Activated gamma-delta T cell treated with Interleukin-2 at 50 U/mL for 16 hours (primary cell): Measurements from ENCODE around the gene ZNF282.
"Not testable (repeated sequence)": the region's sequence is repeated elsewhere in the genome, so short reads cannot be mapped to it uniquely, and the experiment has no call there.

Experiments used
- DNase-seq: peaks from one replicate; pipeline ENCODE4 v3.0.0-alpha.2; 2020

The ZNF282 gene

GRCh38 chr7:149261316-149261828 lies 66.0 kb downstream of the ZNF282 start:
- DNase-seq: no peak

DNA sequence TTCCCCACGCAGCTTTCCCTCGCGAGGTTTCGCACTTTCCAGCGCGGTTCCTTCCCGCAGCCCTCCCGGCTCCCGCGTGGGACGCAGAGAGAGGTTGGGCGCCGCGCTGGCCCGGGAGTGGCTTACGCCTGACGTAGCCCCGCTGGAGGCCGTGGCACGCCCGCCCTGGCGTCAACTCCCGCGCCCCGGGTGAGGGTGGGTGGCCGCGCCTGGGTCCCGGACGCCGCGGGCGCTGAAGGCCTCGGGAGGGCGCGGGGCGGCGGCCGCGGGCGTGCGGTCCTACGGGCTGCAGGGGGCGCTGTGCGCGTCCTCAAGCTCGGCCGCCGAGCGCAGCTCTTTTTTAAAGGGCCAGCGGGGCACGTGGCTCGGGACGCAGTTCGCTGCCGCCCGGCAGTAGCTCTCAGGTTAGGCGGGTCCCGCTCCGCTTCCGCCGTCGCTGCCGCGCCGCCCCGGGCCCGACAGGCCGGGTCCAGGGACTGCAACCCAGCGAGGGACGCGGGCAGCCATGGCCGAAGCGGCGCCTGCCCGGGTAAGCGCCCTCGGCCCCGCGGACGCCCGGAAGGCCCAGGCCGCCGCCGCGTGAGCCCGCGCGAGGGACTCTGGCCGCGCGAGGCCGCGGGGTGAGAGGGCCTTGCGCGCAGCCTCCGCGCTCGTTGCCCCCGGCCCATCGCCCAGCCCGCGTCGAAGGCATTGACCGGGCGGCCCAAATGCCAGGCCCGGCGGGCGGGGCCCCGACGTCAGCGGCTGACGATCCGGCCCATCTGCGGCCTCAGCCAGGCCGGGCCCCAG lies 66.7 kb downstream of the ZNF282 start, which contains the start of gene ZNF783:
Gene ZNF783, plus strand, starts transcription at position 368 of the 789 bp plus-strand sequence. Its CDS starts 138 bp downstream, at position 506.
- DNase-seq: peak; percentile 82

GRCh38 chr7:149266451-149266850 lies 71.1 kb downstream of the ZNF282 start:
- no peak for DNase-seq

GRCh38 chr7:149267733-149268132 lies 72.4 kb downstream of the ZNF282 start:
- no peak for DNase-seq

- not testable (repeated sequence) for DNase-seq
These were observed 79.1 kb downstream of the ZNF282 start for GRCh38 chr7:149274424-149274823.
